Measurements from ENCODE around the gene RGPD6. TPM values are rescaled to one million over a fixed set of nuclear protein-coding genes. Genes with fewer than 3 reads are reported as not detected.
"Not testable (repeated sequence)": the region's sequence is repeated elsewhere in the genome, so short reads cannot be mapped to it uniquely, and the experiment has no call there.

Gene RGPD6
- total RNA-seq, 1 experiment from 2014 or later: 15.9 TPM

- H3K27ac Mint-ChIP-seq (ENCODE audit: unreplicated experiment); BruUV-seq (replicated peaks); intact Hi-C loops (cut with micrococcal nuclease; ENCODE audit: unreplicated experiment): not testable (repeated sequence)
Observed at GRCh38 chr2:110602139-110602538, 25.1 kb upstream of the RGPD6 start.

DNA sequence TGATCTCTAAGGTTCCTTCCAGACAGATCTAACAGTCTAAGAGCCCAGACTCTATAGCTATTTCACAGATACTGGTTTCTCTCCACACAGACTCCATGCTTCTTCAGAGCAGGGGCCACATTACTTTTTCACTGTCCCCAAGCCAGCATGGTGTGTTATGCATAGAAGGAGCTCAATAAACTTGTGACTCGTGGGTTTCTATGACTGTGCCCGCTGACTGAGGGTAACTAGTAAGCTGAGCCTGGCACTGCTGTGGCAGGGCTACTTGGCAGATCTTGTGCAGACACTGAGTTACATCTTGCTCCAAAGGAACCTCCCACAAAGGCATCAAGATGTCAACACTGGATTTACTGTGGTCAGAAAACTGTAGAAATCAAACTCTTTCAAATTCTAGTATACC is 15.0 kb upstream of the RGPD6 start:
- DNase-seq; CTCF ChIA-PET; H3K4me3 Mint-ChIP-seq (ENCODE audit: low read depth, unreplicated experiment); H3K36me3 Mint-ChIP-seq (ENCODE audit: insufficient read depth, unreplicated experiment); BruUV-seq (replicated peaks); H3K27me3 Mint-ChIP-seq (ENCODE audit: unreplicated experiment); H3K9me3 Mint-ChIP-seq (ENCODE audit: low read depth, unreplicated experiment); H3K27ac Mint-ChIP-seq (ENCODE audit: unreplicated experiment); intact Hi-C loops (cut with micrococcal nuclease; ENCODE audit: unreplicated experiment); H3K4me1 Mint-ChIP-seq (ENCODE audit: low read depth, unreplicated experiment): not testable (repeated sequence)

More at GRCh38 chr2:110602139-110602538, 25.1 kb upstream of the RGPD6 start:
- peaks cover 20% of the 10 kb centered on the region for H3K27me3 Mint-ChIP-seq (ENCODE audit: unreplicated experiment)
- H3K9me3 Mint-ChIP-seq (ENCODE audit: low read depth, unreplicated experiment); H3K4me1 Mint-ChIP-seq (ENCODE audit: low read depth, unreplicated experiment); DNase-seq; H3K36me3 Mint-ChIP-seq (ENCODE audit: insufficient read depth, unreplicated experiment); CTCF ChIA-PET; H3K4me3 Mint-ChIP-seq (ENCODE audit: low read depth, unreplicated experiment): not testable (repeated sequence)

DNA sequence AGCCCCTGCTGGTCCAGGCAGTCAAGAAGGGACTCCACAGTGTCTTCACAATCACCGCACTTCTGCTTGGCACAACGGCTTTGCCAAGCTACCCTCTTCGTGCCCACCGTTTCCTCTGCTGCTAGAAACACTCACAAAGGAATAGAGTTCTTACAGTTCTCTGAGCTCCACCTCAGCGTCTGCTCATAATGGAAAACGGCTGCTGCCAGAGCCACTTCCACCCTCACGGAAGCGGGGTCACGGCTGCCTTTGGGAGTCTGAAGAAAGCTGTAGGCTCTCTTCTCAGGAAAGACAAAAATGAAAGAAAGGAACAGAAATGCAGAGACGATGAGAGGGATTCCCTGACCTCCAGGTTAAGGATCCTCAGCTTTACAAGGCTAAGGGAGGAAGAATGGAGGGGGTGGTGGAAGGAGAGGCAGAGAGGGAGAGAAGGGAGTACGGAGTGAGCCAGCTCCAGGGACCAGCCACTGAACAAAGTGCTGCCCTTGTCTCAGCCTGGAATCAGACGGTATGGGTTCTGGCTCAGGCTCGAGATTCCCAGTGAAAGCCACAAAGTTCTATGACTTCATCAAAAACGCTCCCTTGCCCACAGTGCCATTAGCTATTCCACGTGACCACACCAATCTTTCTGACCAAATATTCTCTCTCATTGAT is 12.8 kb upstream of the RGPD6 start:
- H3K9me3 Mint-ChIP-seq (ENCODE audit: low read depth, unreplicated experiment); H3K4me3 Mint-ChIP-seq (ENCODE audit: low read depth, unreplicated experiment); H3K27me3 Mint-ChIP-seq (ENCODE audit: unreplicated experiment); intact Hi-C loops (cut with micrococcal nuclease; ENCODE audit: unreplicated experiment); H3K36me3 Mint-ChIP-seq (ENCODE audit: insufficient read depth, unreplicated experiment); CTCF ChIA-PET; H3K27ac Mint-ChIP-seq (ENCODE audit: unreplicated experiment); H3K4me1 Mint-ChIP-seq (ENCODE audit: low read depth, unreplicated experiment); BruUV-seq (replicated peaks); DNase-seq: not testable (repeated sequence)

DNA sequence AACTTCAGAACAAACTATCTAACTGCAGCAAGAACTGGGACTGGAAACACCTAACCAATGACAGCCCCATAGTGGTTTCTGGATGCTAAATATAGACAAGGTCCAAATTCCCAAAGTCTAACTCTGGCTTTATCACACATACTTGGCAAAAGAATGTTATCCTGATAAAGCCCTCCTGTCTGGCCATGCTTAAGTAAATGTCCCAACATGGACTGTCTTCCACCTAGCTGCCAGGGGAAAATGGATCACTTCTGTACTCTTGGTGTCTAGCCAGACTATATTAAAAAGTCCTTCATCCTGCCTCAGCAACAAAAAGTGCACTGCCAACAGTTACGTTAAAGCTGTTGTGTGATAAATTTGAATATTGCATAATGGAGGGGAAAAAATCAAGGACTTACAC is 11.5 kb upstream of the RGPD6 start:
- H3K4me3 Mint-ChIP-seq (ENCODE audit: low read depth, unreplicated experiment); CTCF ChIA-PET; H3K36me3 Mint-ChIP-seq (ENCODE audit: insufficient read depth, unreplicated experiment); BruUV-seq (replicated peaks); intact Hi-C loops (cut with micrococcal nuclease; ENCODE audit: unreplicated experiment); H3K27me3 Mint-ChIP-seq (ENCODE audit: unreplicated experiment); H3K27ac Mint-ChIP-seq (ENCODE audit: unreplicated experiment); H3K9me3 Mint-ChIP-seq (ENCODE audit: low read depth, unreplicated experiment); DNase-seq; H3K4me1 Mint-ChIP-seq (ENCODE audit: low read depth, unreplicated experiment): not testable (repeated sequence)

DNA sequence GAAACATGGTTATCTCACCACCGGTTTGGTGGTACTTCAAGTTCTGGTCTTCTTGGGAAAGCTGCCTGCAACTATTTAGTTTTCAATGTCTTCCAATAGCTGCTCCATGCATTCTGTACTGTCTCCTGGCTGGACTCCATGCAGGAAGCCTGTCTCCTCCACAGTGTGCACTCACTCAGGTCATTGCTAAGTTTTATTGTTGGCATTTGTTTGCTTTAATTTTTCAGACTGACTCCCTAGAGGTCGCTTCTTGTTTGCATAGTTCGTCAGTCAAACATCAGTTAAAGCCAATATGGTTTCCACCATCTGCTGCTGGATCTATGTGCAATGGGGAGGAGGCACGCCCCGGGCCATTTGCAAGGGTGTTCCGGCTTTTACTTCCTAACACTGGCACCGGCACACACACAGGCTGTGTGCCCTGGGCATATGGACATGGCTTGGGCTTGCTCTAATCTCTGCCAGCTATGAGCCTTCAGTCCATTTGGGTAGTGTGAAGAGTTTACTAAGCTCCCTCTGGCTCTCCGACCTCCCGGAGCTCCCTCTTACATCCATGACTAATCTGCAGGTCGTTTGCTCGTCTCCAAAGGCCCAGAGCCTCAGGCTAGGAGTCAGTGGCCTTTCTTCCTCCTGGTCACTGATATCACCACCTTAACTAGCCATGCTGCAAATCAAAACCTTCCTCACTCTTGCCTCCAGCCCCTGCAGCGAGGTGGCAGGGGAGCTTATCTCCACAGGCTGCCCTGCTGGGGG is 2.4 kb upstream of the RGPD6 start:
- H3K36me3 Mint-ChIP-seq (ENCODE audit: insufficient read depth, unreplicated experiment); H3K4me3 Mint-ChIP-seq (ENCODE audit: low read depth, unreplicated experiment); BruUV-seq (replicated peaks); intact Hi-C loops (cut with micrococcal nuclease; ENCODE audit: unreplicated experiment); H3K27me3 Mint-ChIP-seq (ENCODE audit: unreplicated experiment); H3K4me1 Mint-ChIP-seq (ENCODE audit: low read depth, unreplicated experiment); DNase-seq; CTCF ChIA-PET; H3K27ac Mint-ChIP-seq (ENCODE audit: unreplicated experiment); H3K9me3 Mint-ChIP-seq (ENCODE audit: low read depth, unreplicated experiment): not testable (repeated sequence)

DNA sequence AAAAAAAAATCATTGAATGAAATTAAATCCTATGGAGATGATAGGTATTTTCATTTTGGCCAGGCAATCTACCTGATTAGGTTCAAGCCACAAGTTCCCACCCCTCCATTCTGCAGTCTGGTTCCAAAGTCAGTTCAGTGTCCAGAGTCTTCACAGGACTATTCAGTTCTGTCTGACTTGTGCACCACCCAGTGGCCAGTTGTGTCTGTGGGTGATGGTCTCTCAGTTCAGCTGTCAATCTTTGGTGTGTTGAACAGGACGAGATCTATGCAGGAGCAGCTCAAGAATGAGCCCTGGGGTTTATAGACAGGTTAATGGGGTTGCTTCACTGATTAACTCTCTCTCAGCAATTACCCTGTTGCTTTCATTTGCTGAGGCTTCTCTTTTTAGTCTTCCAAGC is 1.4 kb upstream of the RGPD6 start:
- H3K4me3 Mint-ChIP-seq (ENCODE audit: low read depth, unreplicated experiment); CTCF ChIA-PET; BruUV-seq (replicated peaks); H3K4me1 Mint-ChIP-seq (ENCODE audit: low read depth, unreplicated experiment); intact Hi-C loops (cut with micrococcal nuclease; ENCODE audit: unreplicated experiment); H3K27me3 Mint-ChIP-seq (ENCODE audit: unreplicated experiment); H3K36me3 Mint-ChIP-seq (ENCODE audit: insufficient read depth, unreplicated experiment); H3K27ac Mint-ChIP-seq (ENCODE audit: unreplicated experiment); H3K9me3 Mint-ChIP-seq (ENCODE audit: low read depth, unreplicated experiment); DNase-seq: not testable (repeated sequence)

DNA sequence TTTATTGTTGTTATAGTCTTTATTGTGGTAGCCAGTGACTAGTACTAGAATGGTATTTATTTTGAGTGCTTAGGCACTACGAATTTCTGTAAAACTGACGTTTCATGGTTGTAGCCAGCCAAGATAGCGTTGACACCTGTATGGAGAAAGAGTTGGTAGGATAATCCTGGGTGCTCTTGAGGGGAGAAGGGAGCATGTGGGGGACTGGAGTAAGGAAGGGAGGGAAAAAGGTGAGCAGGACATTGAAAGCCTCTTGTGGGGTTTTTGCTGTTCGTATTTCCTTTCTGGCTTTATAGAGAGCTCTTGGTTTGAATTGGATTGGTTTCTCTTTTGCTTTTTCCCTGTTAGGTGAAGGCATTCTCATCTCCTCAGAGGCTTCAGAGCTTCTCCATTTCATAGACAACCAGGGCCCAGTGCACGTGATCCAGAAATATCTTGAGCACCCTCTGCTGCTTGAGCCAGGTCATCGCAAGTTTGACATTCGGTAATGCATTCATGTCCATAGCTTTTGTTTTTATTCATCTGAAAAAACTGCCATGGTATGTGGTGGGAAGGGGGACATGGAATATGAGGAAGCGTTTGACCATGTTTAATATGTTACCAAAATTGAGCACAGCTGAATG is 77.2 kb downstream of the RGPD6 start:
- BruUV-seq (replicated peaks); H3K36me3 Mint-ChIP-seq (ENCODE audit: insufficient read depth, unreplicated experiment): not testable (repeated sequence)

DNA sequence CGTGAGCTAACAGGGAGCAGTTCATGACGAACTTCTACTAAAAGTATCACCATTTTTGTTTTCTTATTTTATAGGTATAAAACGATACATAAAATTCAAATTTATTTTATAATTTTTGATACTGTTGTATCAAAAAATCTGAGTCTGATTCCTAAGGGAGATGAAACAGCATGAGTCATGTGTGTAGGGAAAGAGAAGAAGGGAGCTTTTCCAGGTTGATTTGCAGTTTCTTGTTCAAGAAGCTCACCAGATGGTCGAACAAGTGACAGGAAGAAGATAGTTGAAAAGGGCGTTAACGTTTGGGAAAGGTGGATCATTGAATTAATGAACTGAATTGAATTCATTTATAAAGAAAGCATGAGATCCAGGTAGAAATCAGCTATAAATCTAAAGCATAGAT is 81.0 kb downstream of the RGPD6 start:
- H3K27me3 Mint-ChIP-seq (ENCODE audit: unreplicated experiment); CTCF ChIA-PET; H3K36me3 Mint-ChIP-seq (ENCODE audit: insufficient read depth, unreplicated experiment); H3K4me3 Mint-ChIP-seq (ENCODE audit: low read depth, unreplicated experiment); intact Hi-C loops (cut with micrococcal nuclease; ENCODE audit: unreplicated experiment); DNase-seq; H3K9me3 Mint-ChIP-seq (ENCODE audit: low read depth, unreplicated experiment); H3K27ac Mint-ChIP-seq (ENCODE audit: unreplicated experiment); H3K4me1 Mint-ChIP-seq (ENCODE audit: low read depth, unreplicated experiment); BruUV-seq (replicated peaks): not testable (repeated sequence)

More for the DNA sequence above, 77.2 kb downstream of the RGPD6 start:
- DNase-seq; CTCF ChIA-PET; intact Hi-C loops (cut with micrococcal nuclease; ENCODE audit: unreplicated experiment); H3K4me1 Mint-ChIP-seq (ENCODE audit: low read depth, unreplicated experiment); H3K9me3 Mint-ChIP-seq (ENCODE audit: low read depth, unreplicated experiment); H3K4me3 Mint-ChIP-seq (ENCODE audit: low read depth, unreplicated experiment); H3K27ac Mint-ChIP-seq (ENCODE audit: unreplicated experiment); H3K27me3 Mint-ChIP-seq (ENCODE audit: unreplicated experiment): not testable (repeated sequence)

DNA sequence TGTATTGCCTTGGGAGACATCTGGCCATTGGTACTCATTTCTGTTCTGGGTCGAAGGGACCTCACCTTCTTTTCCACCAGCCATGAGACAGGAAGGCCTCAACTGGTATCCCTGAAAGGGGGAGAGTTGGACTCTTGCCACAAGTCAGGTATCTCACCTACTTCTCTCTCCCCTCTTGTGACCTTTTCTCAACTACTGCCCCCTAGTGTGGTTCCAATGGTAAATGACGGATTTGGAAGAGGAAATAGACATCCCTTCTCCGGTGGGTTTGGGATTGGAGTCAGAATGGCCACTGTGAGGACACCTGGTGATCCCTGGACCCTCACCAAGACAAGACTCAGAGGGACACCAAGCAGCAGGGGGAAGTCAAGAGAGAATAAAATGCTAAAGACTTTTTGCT is 82.5 kb downstream of the RGPD6 start:
- H3K27me3 Mint-ChIP-seq (ENCODE audit: unreplicated experiment); H3K4me1 Mint-ChIP-seq (ENCODE audit: low read depth, unreplicated experiment); BruUV-seq (replicated peaks); H3K27ac Mint-ChIP-seq (ENCODE audit: unreplicated experiment); intact Hi-C loops (cut with micrococcal nuclease; ENCODE audit: unreplicated experiment); H3K36me3 Mint-ChIP-seq (ENCODE audit: insufficient read depth, unreplicated experiment); DNase-seq; H3K9me3 Mint-ChIP-seq (ENCODE audit: low read depth, unreplicated experiment); H3K4me3 Mint-ChIP-seq (ENCODE audit: low read depth, unreplicated experiment); CTCF ChIA-PET: not testable (repeated sequence)

GRCh38 chr2:110488991-110489390 is 88.0 kb downstream of the RGPD6 start:
- H3K9me3 Mint-ChIP-seq (ENCODE audit: low read depth, unreplicated experiment); H3K4me1 Mint-ChIP-seq (ENCODE audit: low read depth, unreplicated experiment); CTCF ChIA-PET; BruUV-seq (replicated peaks); H3K4me3 Mint-ChIP-seq (ENCODE audit: low read depth, unreplicated experiment); intact Hi-C loops (cut with micrococcal nuclease; ENCODE audit: unreplicated experiment); H3K36me3 Mint-ChIP-seq (ENCODE audit: insufficient read depth, unreplicated experiment); H3K27ac Mint-ChIP-seq (ENCODE audit: unreplicated experiment); DNase-seq; H3K27me3 Mint-ChIP-seq (ENCODE audit: unreplicated experiment): not testable (repeated sequence)
